CD14-positive monocyte (primary cell): ENCODE measurements around the gene INPP4B. TPM values are rescaled to one million over a fixed set of nuclear protein-coding genes. Genes with fewer than 3 reads are reported as not detected.

Experiments
- DNase-seq, 3 donors: peaks; one replicate each; pipeline ENCODE4 v3.0.0-alpha.2; 2011 to 2022
- H2AFZ ChIP-seq: 2 replicates; pipeline ENCODE4 v1.6.0; 2012; ENCODE audit warnings: mild to moderate bottlenecking, low read depth, low read length, inconsistent platforms; ENCODE audit not compliant: insufficient read depth, poor library complexity, severe bottlenecking
- H3K27ac ChIP-seq, 2 donors: 1 replicate in 1 of 2; 2 replicates in 1 of 2; pipeline ENCODE4 v1.5.1; 2012 to 2013; ENCODE audit warnings: low read length in 2 of 2, control low read depth in 1 of 2, inconsistent platforms in 1 of 2, low read depth in 1 of 2, mild to moderate bottlenecking in 1 of 2
- H3K27me3 ChIP-seq, 2 donors: one replicate each; pipeline versions ENCODE4 v1.6.0 to v1.6.1; 2011 to 2013; ENCODE audit warnings: low read length in 2 of 2; ENCODE audit not compliant: control insufficient read depth in 2 of 2, insufficient read depth in 2 of 2
- H3K36me3 ChIP-seq, 2 donors: replicated peaks in 1 of 2; 1 replicate in 1 of 2; 2 replicates in 1 of 2; pipeline versions ENCODE4 v1.5.1 to v1.6.1; 2012 to 2013; ENCODE audit warnings: low read length in 2 of 2, control low read depth in 1 of 2, inconsistent platforms in 1 of 2, mild to moderate bottlenecking in 1 of 2; ENCODE audit not compliant: insufficient read depth in 2 of 2, control insufficient read depth in 1 of 2
- H3K4me1 ChIP-seq, 2 donors: 1 replicate in 1 of 2; 2 replicates in 1 of 2; pipeline versions ENCODE4 v1.5.1 to v1.6.1; 2012 to 2013; ENCODE audit warnings: low read length in 2 of 2, control low read depth in 1 of 2, inconsistent platforms in 1 of 2, mild to moderate bottlenecking in 1 of 2, moderate library complexity in 1 of 2; ENCODE audit not compliant: insufficient read depth in 2 of 2, control insufficient read depth in 1 of 2
- H3K4me2 ChIP-seq: replicated peaks from 2 replicates; pipeline ENCODE3; 2012; ENCODE audit warnings: low read length, moderate library complexity, mild to moderate bottlenecking; ENCODE audit not compliant: poor library complexity, severe bottlenecking; ENCODE audit errors: extremely low read depth
- H3K4me3 ChIP-seq, 3 experiments: fragments of 200-600 bp in 1 of 3; sonication (generic) in 1 of 3; replicated peaks in 1 of 3; 1 replicate in 2 of 3; 2 replicates in 1 of 3; pipeline ENCODE4 v1.5.1; 2011 to 2013; ENCODE audit warnings: low read length in 3 of 3, mild to moderate bottlenecking in 3 of 3, control low read depth in 2 of 3, low read depth in 2 of 3, inconsistent platforms in 1 of 3, moderate library complexity in 1 of 3
- H3K79me2 ChIP-seq: 2 replicates; pipeline ENCODE4 v1.6.0; 2012; ENCODE audit warnings: mild to moderate bottlenecking, control low read depth, inconsistent platforms, low read length, moderate library complexity; ENCODE audit not compliant: insufficient read depth
- H3K9ac ChIP-seq: 2 replicates; pipeline ENCODE4 v1.6.0; 2017; ENCODE audit warnings: low read length, mild to moderate bottlenecking; ENCODE audit not compliant: insufficient read depth, poor library complexity, severe bottlenecking
- H3K9me3 ChIP-seq, 2 donors: replicated peaks in 1 of 2; 1 replicate in 1 of 2; 2 replicates in 1 of 2; pipeline versions ENCODE4 v1.5.1 to v1.6.1; 2012 to 2013; ENCODE audit warnings: low read length in 2 of 2, control low read depth in 1 of 2; ENCODE audit not compliant: control insufficient read depth in 1 of 2, insufficient read depth in 1 of 2
- H4K20me1 ChIP-seq: 2 replicates; pipeline ENCODE4 v1.6.0; 2012; ENCODE audit warnings: mild to moderate bottlenecking, low read length, control low read depth, moderate library complexity; ENCODE audit not compliant: insufficient read depth
- H3K27ac Mint-ChIP-seq, 7 donors: one replicate each; pipeline ENCODE4 v1.8.0; 2020; ENCODE audit warnings: mild to moderate bottlenecking in 7 of 7, mixed read lengths in 7 of 7, moderate library complexity in 6 of 7, inconsistent platforms in 2 of 7
- H3K27me3 Mint-ChIP-seq, 3 donors: one replicate each; pipeline ENCODE4 v1.8.0; 2021 to 2022; ENCODE audit warnings: low read depth in 3 of 3, mild to moderate bottlenecking in 3 of 3, mixed read lengths in 3 of 3, moderate library complexity in 3 of 3, inconsistent platforms in 1 of 3
- H3K36me3 Mint-ChIP-seq, 2 donors: one replicate each; pipeline ENCODE4 v1.8.0; 2020; ENCODE audit warnings: mixed read lengths in 2 of 2, inconsistent platforms in 1 of 2, mild to moderate bottlenecking in 1 of 2
- H3K4me1 Mint-ChIP-seq: one replicate; pipeline ENCODE4 v1.8.0; 2020; ENCODE audit warnings: mild to moderate bottlenecking, mixed read lengths
- H3K4me3 Mint-ChIP-seq, 2 donors: one replicate each; pipeline ENCODE4 v1.8.0; 2020; ENCODE audit warnings: mild to moderate bottlenecking in 2 of 2, mixed read lengths in 2 of 2, moderate library complexity in 1 of 2
- H3K9me3 Mint-ChIP-seq, 7 donors: one replicate each; pipeline ENCODE4 v1.8.0; 2020 to 2022; ENCODE audit warnings: mixed read lengths in 7 of 7, mild to moderate bottlenecking in 6 of 7, moderate library complexity in 6 of 7, inconsistent platforms in 2 of 7
- WGBS: methylation state at CpG from one replicate; pipeline ENCODE4 v1.1.5; 2013; ENCODE audit warnings: missing lambda C conversion rate; ENCODE audit not compliant: insufficient coverage; 5-methylcytosine and 5-hydroxymethylcytosine counted together
- intact Hi-C, 2 donors: fragments of 100-400 bp; cut with micrococcal nuclease; formaldehyde crosslinking; loops; one replicate each; pipeline versions ENCODE4 v1.15.0 to v1.15.1; 2023
- polyA plus RNA-seq, 3 donors: library from polyadenylated mRNA; depleted of rRNA in 1 of 3; unstranded in 2 of 3; stranded (reverse) in 1 of 3; fragments of 300-500 nt in 2 of 3; fragments of >200 nt in 1 of 3; fragmentation: Illumina TruSeq in 2 of 3; gene quantifications; 1 replicate in 2 of 3; 2 replicates in 1 of 3; pipeline ENCODE4 v1.2.3, GENCODE V29; 2012 to 2021
- TF ChIP-seq, protein P1 (sequence below): fragments of 200-600 bp; IDR thresholded peaks from one replicate; pipeline ENCODE4 v1.8.0; 2022; ENCODE audit warnings: antibody characterized with exemption, mild to moderate bottlenecking

Gene INPP4B
- polyA plus RNA-seq, 3 donors, result 0.13 to 0.38 (median 0.22) TPM

DNA sequence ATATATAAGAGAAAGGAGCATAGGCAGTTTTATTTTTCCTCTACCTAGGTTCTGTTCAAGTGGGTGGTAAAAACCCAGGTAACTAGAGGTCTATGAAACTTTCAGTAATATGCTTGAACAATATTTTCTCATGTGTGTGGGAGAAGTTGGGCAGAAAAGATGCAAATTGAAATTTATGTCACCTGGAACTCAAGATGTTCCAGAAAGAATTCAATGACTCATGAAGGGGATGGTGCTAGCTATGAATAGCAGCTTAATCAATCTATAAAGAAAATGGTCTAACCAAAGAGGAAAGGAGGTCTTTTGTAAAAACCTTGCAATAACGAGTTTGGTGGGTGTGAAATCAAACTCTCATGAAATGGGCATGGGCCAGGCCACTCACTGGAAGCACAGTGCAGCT, 263.8 kb downstream of the INPP4B start:
- Histone ChIP-seq H3K9ac (no peak overlapping the region), H3K27ac (no peak overlapping the region), H3K4me1 (no peaks in the 10 kb centered on the region), H3K79me2 (no peaks in the 10 kb centered on the region), H2AFZ (no peak overlapping the region), H3K4me2 (no peak overlapping the region), H3K27me3 (no peaks in the 10 kb centered on the region), H3K9me3 (no peaks in the 10 kb centered on the region), H3K4me3 (no peak overlapping the region), H3K36me3 (no peaks in the 10 kb centered on the region), H4K20me1 (no peaks in the 10 kb centered on the region)
- TF ChIP-seq, protein P1, sequence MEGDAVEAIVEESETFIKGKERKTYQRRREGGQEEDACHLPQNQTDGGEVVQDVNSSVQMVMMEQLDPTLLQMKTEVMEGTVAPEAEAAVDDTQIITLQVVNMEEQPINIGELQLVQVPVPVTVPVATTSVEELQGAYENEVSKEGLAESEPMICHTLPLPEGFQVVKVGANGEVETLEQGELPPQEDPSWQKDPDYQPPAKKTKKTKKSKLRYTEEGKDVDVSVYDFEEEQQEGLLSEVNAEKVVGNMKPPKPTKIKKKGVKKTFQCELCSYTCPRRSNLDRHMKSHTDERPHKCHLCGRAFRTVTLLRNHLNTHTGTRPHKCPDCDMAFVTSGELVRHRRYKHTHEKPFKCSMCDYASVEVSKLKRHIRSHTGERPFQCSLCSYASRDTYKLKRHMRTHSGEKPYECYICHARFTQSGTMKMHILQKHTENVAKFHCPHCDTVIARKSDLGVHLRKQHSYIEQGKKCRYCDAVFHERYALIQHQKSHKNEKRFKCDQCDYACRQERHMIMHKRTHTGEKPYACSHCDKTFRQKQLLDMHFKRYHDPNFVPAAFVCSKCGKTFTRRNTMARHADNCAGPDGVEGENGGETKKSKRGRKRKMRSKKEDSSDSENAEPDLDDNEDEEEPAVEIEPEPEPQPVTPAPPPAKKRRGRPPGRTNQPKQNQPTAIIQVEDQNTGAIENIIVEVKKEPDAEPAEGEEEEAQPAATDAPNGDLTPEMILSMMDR, result no peak
- no peak overlapping the region for H3K4me3 Mint-ChIP-seq
- peaks cover 0 to 1% (median 0%) of the 10 kb centered on the region in 3 donors for H3K27me3 Mint-ChIP-seq
- WGBS, result no CpG with 5 or more reads among the region's 1 CpG
- peaks cover 0 to 7% (median 3%) of the 10 kb centered on the region in 7 donors for H3K9me3 Mint-ChIP-seq
- no peak for DNase-seq
- H3K4me1 Mint-ChIP-seq, result no peaks in the 10 kb centered on the region
- H3K36me3 Mint-ChIP-seq, result no peaks in the 10 kb centered on the region
- intact Hi-C loops, result no loop called here
- H3K27ac Mint-ChIP-seq, result no peak overlapping the region

- no peaks in the 10 kb centered on the region for H4K20me1 ChIP-seq
- H3K4me1 Mint-ChIP-seq, result no peaks in the 10 kb centered on the region
- H3K79me2 ChIP-seq, result no peaks in the 10 kb centered on the region
- H3K27me3 ChIP-seq, result no peaks in the 10 kb centered on the region
- TF ChIP-seq, protein P1, result no peak
- DNase-seq, result no peak
- H3K9me3 Mint-ChIP-seq, result peaks cover 0 to 7% (median 3%) of the 10 kb centered on the region in 7 donors
- H3K36me3 ChIP-seq, result no peaks in the 10 kb centered on the region
- H2AFZ ChIP-seq, result no peak overlapping the region
- no peak overlapping the region for H3K4me3 Mint-ChIP-seq
- no CpG with 5 or more reads among the region's 1 CpG for WGBS
- H3K27me3 Mint-ChIP-seq, result peaks cover 0 to 1% (median 0%) of the 10 kb centered on the region in 3 donors
- no peaks in the 10 kb centered on the region for H3K9me3 ChIP-seq
- no peaks in the 10 kb centered on the region for H3K4me1 ChIP-seq
- H3K27ac Mint-ChIP-seq, result no peak overlapping the region
- H3K4me2 ChIP-seq, result no peak overlapping the region
- no peaks in the 10 kb centered on the region for H3K36me3 Mint-ChIP-seq
- H3K4me3 ChIP-seq, result no peak overlapping the region
- H3K27ac ChIP-seq, result no peak overlapping the region
- intact Hi-C loops, result no loop called here
- no peak overlapping the region for H3K9ac ChIP-seq
Measured at GRCh38 chr4:142581881-142582280, 264.2 kb downstream of the INPP4B start.
